Calu3 (cell line): Measurements from ENCODE around the gene PCP4L1. TPM values are rescaled to one million over a fixed set of nuclear protein-coding genes. Genes with fewer than 3 reads are reported as not detected.
"Not testable (repeated sequence)": the region's sequence is repeated elsewhere in the genome, so short reads cannot be mapped to it uniquely, and the experiment has no call there.

Experiments used
- BruUV-seq: library from RNA; stranded (reverse); fragments of 400-500 nt; replicated peaks from 2 replicates; lab custom pipeline; 2021; lab: Mats Ljungman, UMichigan
- CTCF ChIA-PET: fragments of 300-600 bp; sonication (Branson Sonifier 250); formaldehyde crosslinking; loops from one replicate; lab custom pipeline; 2022; ENCODE audit warnings: antibody characterized with exemption; lab: Charles Lee
- DNase-seq: peaks from one replicate; pipeline ENCODE4 v3.0.0; 2022
- H3K27ac Mint-ChIP-seq: one replicate; pipeline ENCODE4 v1.8.0; 2022; ENCODE audit warnings: mixed read lengths; ENCODE audit not compliant: unreplicated experiment
- H3K27me3 Mint-ChIP-seq: one replicate; pipeline ENCODE4 v1.8.0; 2022; ENCODE audit warnings: mixed read lengths; ENCODE audit not compliant: unreplicated experiment
- H3K36me3 Mint-ChIP-seq: one replicate; pipeline ENCODE4 v1.8.0; 2022; ENCODE audit warnings: mild to moderate bottlenecking, moderate library complexity, mixed read lengths; ENCODE audit not compliant: insufficient read depth, unreplicated experiment
- H3K4me1 Mint-ChIP-seq: one replicate; pipeline ENCODE4 v1.8.0; 2022; ENCODE audit warnings: mild to moderate bottlenecking, low read depth, mixed read lengths; ENCODE audit not compliant: unreplicated experiment
- H3K4me3 Mint-ChIP-seq: one replicate; pipeline ENCODE4 v1.8.0; 2022; ENCODE audit warnings: mild to moderate bottlenecking, low read depth, moderate library complexity, mixed read lengths; ENCODE audit not compliant: unreplicated experiment
- H3K9me3 Mint-ChIP-seq: one replicate; pipeline ENCODE4 v1.8.0; 2022; ENCODE audit warnings: low read depth, mixed read lengths; ENCODE audit not compliant: unreplicated experiment
- CTCF ChIP-seq: fragments of 200-600 bp; IDR thresholded peaks from one replicate; pipeline ENCODE4 v1.8.0; 2022; ENCODE audit warnings: antibody characterized with exemption; ENCODE audit not compliant: unreplicated experiment
- intact Hi-C: fragments of 100-400 bp; cut with micrococcal nuclease; formaldehyde crosslinking; loops from one replicate; pipeline ENCODE4 v1.10.0; 2022; ENCODE audit not compliant: unreplicated experiment
- total RNA-seq: library from RNA; stranded (reverse); gene quantifications from 2 replicates; pipeline ENCODE4 v1.2.3, GENCODE V29; 2022

Gene PCP4L1
- total RNA-seq, 1 experiment from 2014 or later = not detected

GRCh38 chr1:161220002-161220401 lies 38.5 kb upstream of the PCP4L1 start:
- BruUV-seq = no TSS peak
- peaks cover 10% of the 10 kb centered on the region for H3K36me3 Mint-ChIP-seq
- H3K27me3 Mint-ChIP-seq = peaks cover 52% of the 10 kb centered on the region
- DNase-seq = no peak
- H3K27ac Mint-ChIP-seq = no peak overlapping the region
- no peaks in the 10 kb centered on the region for H3K9me3 Mint-ChIP-seq
- no peak for TF ChIP-seq CTCF
- intact Hi-C loops = no loop called here
- CTCF ChIA-PET = no interaction called here
- H3K4me3 Mint-ChIP-seq = no peak overlapping the region
- peaks cover 18% of the 10 kb centered on the region for H3K4me1 Mint-ChIP-seq

- CTCF ChIA-PET = interaction anchor here (0.6 kb wide), 1 partner anchor 55 kb away, joined by 3 read pairs; no protein-coding TSS in a partner anchor
- intact Hi-C loops = loop anchor here (1.0 kb wide), 1 partner anchor 12 kb away; no protein-coding TSS in a partner anchor
Measured at GRCh38 chr1:161222175-161223019, 36.1 kb upstream of the PCP4L1 start.

GRCh38 chr1:161223805-161224694 lies 34.5 kb upstream of the PCP4L1 start:
- Mint-ChIP-seq H3K27ac (no peak overlapping the region), H3K4me1 (peaks cover 26% of the 10 kb centered on the region), H3K4me3 (no peak overlapping the region), H3K27me3 (peaks cover 34% of the 10 kb centered on the region), H3K9me3 (no peaks in the 10 kb centered on the region), H3K36me3 (peaks cover 15% of the 10 kb centered on the region)
- TF ChIP-seq CTCF = no peak
- BruUV-seq = no TSS peak
- DNase-seq = no peak
- CTCF ChIA-PET = interaction anchor here (1.2 to 1.8 kb wide), 2 partner anchors 158 to 163 kb away, joined by 3 read pairs; no protein-coding TSS in a partner anchor
- intact Hi-C loops = no loop called here

More at GRCh38 chr1:161222175-161223019, 36.1 kb upstream of the PCP4L1 start:
- Mint-ChIP-seq H3K27me3 (peaks cover 40% of the 10 kb centered on the region), H3K4me1 (peaks cover 24% of the 10 kb centered on the region), H3K4me3 (no peak overlapping the region), H3K9me3 (no peaks in the 10 kb centered on the region), H3K27ac (no peak overlapping the region), H3K36me3 (peaks cover 15% of the 10 kb centered on the region)
- TF ChIP-seq CTCF = no peak
- no TSS peak for BruUV-seq
- DNase-seq = no peak

- Mint-ChIP-seq H3K27me3 (peaks cover 27% of the 10 kb centered on the region), H3K36me3 (peaks cover 15% of the 10 kb centered on the region), H3K4me1 (peaks cover 26% of the 10 kb centered on the region)
- H3K9me3 Mint-ChIP-seq, intact Hi-C loops, BruUV-seq, H3K4me3 Mint-ChIP-seq, DNase-seq, H3K27ac Mint-ChIP-seq: not testable (repeated sequence)
- CTCF ChIA-PET = interaction anchor here (1.8 kb wide), 1 partner anchor 162 kb away, joined by 3 read pairs; no protein-coding TSS in a partner anchor
Measured at GRCh38 chr1:161224695-161225087, 33.9 kb upstream of the PCP4L1 start.
